HG03066 (cell line): ENCODE results near the gene HK1.
"Not testable (repeated sequence)": the region's sequence is repeated elsewhere in the genome, so short reads cannot be mapped to it uniquely, and the experiment has no call there.

ENCODE experiments used
- ATAC-seq: cut with Tn5 transposase; IDR thresholded peaks from one replicate; pipeline ENCODE4 v1.9.1; 2021; ENCODE audit warnings: low read depth; ENCODE audit not compliant: unreplicated experiment

HK1 gene

DNA sequence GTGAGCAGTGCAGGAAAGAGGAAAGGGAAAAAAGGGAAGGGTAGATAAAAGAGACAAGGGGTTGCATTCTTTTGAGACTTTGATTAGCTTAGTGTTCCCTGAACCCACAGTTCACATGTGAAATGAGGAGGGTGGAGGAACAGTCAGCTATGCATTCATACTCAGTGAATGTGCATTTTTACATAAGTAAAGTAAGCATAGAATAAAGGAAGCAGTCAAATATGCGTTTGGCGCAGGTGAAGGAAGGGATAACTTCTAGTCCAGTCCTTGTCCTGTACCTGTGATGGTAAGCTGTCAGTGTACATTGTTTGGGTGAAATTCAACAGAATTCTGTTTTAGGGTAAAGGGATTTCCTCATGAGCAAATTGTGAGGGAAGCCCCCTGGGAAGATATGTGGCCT, 28.1 kb downstream of the HK1 start:
- no peak for ATAC-seq

DNA sequence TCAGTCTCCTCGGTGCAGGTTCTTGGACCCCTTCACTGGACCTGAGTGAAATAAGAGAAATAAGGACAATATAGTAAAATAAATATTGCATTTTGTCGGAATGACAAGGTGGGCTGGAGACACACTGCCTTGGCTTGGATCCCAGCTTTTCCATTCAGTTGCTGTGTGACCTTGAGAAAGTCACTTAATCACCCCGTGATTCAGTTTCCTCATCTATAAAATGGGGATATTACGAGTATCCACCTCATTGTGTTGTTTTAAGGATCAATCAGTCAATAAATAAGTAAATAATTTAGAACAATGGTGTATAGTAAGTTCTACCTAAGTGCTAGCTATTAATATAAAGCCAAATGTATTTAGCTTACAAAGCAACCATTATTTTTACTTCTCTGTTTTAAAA, 29.1 kb downstream of the HK1 start:
- ATAC-seq = no peak

GRCh38 chr10:69308304-69308703, 30.0 kb downstream of the HK1 start:
- ATAC-seq = not testable (repeated sequence)

DNA sequence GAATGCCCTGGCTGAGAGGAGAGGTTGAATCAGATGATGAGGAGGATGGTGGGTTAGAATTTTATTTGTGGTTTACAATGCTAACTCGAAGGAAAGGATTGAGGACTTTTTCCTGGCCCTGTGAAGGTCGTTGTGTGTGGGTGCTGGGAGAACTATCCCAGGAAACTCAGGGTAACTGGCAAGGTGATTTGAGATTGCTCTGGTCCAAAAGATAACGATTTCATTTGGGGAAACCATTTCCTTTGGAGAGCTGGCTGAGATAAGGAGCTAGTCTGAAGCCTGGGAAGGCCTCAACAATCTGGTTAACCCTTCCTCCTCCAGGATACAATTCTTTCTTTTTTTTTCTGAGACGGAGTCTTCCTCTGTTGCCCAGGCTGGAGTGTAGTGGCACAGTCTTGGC, 33.0 kb downstream of the HK1 start:
- no peak for ATAC-seq

DNA sequence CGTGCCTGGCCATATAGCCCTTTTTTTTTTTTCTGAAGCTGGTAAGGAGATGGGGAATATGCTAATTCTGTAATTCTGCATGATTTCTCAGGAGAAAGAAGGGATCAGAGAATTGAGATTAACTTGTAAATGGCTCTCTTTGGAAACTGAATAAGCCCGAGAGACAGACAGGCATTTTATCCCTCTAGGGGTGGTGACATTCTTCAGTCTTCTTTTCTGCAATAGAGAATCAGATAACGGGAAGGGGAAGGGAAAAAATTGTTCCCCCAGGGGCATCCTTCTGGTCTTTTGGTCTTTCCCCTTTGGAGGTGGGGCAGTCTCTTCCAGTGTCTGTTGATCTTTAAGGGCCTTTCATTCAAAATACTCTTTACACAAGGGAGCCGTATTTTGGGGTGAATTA, 34.2 kb downstream of the HK1 start:
- no peak for ATAC-seq

DNA sequence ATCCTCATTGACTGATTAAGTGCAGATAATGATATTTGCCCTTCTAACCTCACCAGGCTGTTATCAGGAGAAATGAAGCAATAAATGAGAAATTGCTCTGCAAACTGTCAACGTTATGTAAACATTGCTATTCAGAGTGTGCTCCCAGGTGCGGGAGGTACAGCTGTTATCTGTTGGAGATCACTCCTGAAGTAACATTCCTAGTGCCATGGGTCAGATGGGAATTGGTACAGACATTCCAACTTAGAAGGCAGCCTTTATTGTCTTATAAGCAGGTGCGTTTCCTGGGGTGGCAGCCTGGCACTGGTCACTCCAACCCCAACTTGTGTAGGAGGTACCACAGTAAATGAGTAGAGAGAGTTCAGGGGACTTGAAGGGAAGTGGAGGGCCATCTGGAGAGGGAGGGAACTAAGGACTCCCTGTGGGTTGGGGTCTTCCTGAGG, 36.8 kb downstream of the HK1 start:
- ATAC-seq = no peak

GRCh38 chr10:69315610-69316312, 37.5 kb downstream of the HK1 start:
- no peak for ATAC-seq

GRCh38 chr10:69316313-69317059, 38.2 kb downstream of the HK1 start:
- ATAC-seq = no peak

- ATAC-seq = peak; percentile 44
Measured at GRCh38 chr10:69317175-69317604, 38.9 kb downstream of the HK1 start.

DNA sequence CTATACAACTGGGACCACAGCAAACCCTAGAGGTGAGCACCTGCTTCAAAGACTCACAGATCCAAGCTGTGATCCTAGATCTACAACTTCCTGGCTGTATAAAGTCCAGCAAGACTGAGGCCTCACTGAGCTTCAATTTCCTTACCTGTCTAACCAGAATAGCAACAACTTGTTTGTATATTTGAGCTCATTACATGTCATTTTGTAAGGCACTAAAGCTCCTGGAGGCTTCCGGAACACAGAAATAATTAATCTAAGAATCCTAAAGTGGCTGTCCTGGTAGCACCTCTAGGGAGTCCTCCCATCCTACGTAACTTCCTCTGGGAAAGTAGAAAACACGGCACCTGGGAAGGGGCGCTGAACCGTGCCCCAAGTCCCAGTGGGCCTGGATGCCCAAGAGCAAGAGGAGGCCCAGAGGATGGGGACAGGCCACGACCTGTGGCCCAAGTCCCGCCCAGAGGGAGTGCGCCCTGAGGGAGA, 39.4 kb downstream of the HK1 start:
- peak; percentile 35 for ATAC-seq

DNA sequence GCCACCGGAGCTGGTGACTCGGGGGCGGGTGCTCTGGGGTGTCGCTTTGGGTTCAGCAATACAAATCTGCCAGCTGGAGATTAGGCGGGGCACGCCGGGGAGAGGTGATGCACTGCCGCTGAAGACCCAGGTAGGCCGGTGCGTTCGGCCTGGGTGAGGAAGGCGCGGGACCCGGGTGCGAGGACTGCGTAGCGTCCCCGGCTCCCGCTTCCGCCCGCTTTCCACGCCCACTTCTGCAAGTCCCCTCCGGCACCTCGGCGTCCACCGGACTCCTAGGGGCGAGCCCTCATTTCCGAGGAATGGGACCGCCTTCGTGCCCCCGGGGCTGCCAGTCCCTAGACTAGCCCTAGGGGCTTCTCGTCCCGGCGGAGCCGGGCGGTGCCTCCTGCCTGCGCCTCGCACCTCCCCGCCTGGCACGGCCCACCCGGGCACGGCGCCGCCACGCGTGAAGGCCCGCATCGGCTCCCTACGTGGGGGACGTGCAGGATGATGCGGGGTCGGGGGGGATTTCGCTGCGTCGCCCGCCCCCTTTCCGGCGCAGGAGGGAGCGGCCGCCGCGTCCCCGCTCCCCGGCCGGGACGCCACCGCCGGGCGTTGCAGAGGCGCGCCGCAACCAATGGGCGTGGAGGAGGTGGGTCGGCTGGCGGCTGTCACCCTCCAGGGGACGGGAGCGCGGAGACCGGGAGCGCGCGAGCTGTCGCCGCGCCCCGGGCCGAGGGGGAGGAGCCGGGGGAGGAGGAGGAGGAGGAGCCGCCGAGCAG, 40.0 kb downstream of the HK1 start:
- peak; percentile 75 for ATAC-seq

DNA sequence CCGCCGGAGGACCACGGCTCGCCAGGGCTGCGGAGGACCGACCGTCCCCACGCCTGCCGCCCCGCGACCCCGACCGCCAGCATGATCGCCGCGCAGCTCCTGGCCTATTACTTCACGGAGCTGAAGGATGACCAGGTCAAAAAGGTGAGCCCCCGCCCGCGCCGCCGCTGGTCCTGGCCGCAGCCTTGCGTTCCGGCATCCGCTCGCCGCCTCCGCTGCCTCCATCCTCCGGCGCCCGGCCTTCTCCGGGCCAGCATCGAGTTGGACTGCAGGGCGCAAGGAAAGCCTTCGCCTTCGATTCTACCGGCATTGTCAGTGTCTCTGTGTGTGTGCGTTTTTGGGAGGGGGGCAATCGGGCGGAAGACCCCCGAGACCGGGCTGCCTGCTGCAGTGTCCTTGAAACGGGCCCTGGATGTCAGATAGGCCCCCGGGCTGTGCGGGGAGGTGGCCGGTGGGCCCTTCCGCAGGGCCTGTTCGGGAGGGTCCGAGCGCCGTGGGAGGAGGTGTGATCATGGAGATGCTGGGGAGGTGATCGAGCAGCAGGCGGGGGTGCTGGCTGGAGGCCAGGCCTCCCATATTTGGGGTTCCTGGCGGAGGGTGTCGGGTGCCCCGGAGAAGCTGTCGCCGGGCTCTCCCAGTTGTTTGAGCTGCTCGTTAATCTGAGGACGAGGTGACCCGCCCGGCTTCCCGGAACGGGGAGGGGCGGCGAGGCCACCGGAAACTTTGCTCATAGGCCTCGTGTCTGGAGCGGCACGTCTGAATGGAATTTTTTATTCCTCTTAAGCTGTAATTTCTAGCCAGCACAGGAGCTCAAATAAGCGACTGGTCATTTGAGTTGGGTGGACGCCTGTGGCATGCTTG, 40.8 kb downstream of the HK1 start:
- peak; percentile 25 for ATAC-seq

- ATAC-seq = no peak
Measured at GRCh38 chr10:69319841-69320316, 41.6 kb downstream of the HK1 start.

GRCh38 chr10:69320521-69320920, 42.2 kb downstream of the HK1 start:
- no peak for ATAC-seq

DNA sequence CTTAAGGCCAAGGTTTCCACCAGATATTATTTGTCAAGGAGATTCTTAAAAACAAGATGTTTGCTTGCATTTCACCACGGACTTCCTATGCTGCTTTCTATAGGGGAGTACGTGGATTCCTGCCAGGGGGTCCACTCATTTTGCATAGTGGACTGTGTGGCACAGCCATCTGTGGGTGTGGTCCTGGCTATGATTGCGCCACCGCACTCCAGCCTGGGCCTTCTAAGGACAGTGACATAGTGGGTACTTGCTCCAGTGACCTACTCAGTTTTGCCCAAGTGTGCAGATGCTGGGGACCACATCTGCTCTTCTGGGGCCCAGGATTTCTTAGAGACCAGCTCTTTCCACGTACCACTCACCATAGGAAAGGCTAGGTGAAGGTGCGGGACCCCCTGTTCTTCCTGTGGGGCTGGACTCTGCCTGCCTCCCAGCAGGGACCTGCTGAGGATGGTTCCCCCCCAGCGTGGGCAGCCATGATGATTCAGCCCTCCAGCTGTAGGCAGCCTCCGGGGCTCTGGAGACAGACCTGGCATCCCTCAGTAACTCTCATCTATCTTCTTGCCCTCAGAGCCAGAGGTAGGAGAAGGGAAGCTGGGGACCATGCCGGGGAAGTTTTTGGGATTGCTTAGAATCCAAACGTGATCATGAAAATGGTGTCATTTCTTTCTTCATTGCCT, 42.9 kb downstream of the HK1 start:
- ATAC-seq = no peak

- no peak for ATAC-seq
Measured at GRCh38 chr10:69321865-69322264, 43.6 kb downstream of the HK1 start.

GRCh38 chr10:69322346-69322745, 44.0 kb downstream of the HK1 start:
- ATAC-seq = not testable (repeated sequence)

DNA sequence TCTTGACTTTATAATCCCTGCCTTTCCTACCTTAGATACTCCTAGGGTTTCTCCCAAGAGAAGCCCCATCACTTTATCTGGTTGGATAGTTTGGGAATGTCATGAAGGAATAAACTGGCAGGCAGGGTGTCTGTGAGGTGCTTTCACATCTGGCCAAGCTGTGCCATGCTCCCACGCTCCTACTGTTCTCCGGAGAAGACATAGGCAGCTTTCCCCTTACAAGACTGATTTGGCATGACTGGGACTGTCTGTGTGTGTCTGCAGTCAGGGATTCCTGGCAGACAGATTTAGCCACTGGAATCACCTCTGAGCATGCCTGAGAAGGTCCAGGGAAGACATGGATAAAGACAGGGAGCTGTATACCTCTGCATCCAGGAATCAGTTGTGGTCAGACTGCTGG, 45.3 kb downstream of the HK1 start:
- no peak for ATAC-seq

GRCh38 chr10:69324583-69324982, 46.3 kb downstream of the HK1 start:
- no peak for ATAC-seq
